DMS79 (cell line): ENCODE measurements around the gene XXYLT1.
A peak's percentile ranks its signal among the peaks of the same experiment; 100 is the strongest.
"Not testable (repeated sequence)": the region's sequence is repeated elsewhere in the genome, so short reads cannot be mapped to it uniquely, and the experiment has no call there.

Experiments used
- DNase-seq: peaks from one replicate; lab custom pipeline; 2025; lab: John Stamatoyannopoulos, UW

XXYLT1 gene

DNA sequence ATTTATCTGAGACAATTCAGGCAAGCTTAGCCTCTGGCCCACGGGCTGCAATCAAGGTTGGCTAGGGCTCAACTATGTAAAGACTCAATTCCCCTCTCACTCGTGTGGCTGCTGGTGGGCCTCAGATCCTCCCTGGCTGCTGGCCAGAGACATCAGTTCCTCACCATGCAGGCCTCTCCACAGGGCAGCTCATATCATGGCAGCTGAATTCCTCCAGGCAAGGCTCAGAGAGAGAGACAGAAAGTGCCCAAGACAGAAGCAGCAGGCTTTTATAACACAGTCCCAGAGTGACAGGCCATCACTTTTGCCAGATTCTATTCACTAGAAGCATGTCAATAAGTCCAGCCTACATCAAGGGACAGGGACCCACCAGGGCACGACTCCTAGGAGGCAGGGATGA, 63.2 kb downstream of the XXYLT1 start:
- no peak for DNase-seq

DNA sequence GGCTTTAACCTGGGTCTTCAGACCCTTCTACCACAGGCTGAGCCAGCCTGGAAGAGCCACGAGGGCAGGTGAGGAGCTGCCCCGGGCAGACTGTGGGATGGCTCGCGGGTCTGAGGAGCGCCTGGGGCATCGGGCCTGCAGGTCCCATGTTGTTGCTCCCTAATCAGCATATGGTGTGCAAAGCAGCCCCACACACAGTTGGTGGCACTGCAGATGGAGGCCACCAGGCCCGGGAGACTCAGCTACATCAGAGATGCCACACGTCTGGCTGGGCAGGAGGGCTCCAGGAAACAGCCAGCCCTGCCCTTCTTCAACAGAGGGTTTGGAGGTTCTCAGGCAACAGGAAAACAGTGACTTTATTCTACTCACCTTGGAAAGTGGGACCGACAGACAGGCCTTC, 63.9 kb downstream of the XXYLT1 start:
- DNase-seq: no peak

DNA sequence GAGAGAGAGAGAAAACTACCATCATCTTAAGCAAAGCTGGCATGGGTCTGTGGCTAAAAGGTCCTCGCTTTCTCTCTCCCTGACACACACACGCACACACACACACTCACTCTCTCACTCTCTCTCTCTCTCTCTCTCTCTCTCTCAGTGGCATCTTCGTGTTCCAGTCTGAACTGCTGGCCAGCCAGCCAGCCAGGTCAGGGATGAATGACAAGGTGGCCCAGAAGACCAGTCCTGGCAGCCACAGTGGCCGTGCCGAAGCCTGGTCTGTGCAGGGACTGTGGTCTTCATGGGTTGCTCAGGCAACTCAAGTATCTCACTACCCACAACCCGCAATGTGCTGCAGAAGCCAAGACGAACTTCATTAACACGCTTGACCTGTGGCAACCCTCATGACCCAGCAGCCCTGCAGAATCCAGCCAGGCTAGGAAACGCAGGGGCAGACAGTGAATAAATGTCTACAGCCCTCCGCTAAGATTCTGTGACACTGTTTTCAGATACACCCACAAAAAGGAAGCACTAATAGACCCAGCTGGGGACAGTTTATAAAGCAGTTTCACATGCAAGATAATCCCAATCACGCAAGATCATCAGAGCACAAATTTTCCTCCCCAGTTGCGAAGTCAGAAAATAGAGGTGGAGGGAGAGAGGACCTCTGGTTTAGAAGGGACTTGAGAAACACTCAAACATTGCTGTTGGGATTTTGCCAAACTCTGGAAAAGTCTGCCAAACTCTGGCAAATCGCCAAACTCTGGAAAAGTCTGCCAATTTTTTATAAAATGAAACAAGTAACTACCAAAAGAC, 66.4 kb downstream of the XXYLT1 start:
- DNase-seq: peak; percentile 90

DNA sequence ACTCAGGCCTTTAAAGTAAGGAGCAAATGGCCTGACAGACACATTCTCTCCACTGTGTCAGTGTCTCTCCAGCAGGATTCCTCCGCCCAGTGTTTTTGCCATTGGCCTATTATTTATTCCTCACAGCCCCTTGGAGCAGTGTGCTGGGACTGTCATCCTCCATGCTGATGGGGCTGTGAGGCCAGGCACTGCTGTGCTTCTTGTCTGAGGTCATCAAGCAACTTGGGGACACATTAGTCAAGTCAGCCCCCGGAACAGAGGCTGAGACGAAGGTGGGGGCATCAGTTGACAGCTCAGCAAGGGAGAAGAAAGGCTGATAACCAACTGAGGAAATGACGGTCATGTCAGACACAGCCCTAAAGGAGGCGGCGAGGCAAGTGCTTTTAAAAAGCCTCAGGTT, 67.4 kb downstream of the XXYLT1 start:
- no peak for DNase-seq

DNA sequence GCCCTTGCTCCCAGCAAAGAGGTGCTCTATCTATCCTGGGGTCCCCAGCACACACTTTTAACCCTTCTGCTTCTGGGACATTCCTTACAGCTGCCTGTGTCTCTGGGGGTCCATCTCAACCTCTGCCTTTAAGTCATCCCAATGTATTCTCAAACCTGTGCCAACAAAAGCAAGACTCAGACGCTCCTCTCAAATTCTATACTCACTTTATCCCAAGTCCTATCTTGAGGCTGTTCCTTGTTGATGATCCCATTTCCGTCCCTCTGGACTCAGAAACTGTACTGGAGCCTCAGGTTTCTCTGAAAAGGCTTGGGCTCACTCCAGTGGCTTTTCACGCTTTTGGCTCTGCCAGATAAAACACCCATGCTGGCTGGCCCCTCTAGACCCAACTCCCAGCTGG, 69.7 kb downstream of the XXYLT1 start:
- DNase-seq: no peak

DNA sequence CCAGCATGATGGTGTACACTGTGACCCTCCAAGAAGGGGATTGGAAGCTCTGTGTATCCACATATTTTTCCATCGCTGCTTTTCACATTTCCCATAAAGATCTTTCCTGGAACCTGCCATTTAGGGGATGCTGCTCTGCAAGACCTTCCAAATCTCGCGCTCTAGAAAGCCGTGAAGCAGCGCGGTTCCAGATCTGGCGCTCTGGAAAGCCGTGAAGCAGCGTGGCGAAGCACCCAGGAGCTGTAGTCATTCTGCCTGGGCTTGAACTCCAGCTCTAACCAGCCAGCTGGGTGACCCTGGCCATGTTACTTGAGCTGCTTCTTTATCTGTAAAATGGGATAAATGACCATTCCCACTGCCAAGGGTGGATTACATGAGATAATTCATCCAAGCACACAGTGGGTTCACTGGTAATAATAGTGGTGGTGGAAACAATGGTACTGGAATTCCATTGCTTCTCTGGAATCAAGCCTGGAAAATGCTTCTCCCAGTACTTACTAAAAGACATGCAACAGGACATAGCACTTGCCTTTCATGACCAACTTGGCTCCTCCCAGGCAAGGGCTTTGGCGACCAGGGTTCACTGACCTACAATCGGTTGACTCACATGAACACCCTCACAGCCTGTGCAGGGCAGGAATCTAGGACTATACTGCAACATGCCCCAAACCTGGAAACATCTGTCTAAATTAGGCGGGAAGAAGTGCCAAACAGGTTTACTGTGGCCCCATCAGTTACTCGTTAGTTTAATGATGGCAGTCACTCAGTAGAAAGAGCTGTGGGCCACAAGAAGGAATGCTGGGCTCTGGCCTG, 70.7 kb downstream of the XXYLT1 start:
- no peak for DNase-seq

DNA sequence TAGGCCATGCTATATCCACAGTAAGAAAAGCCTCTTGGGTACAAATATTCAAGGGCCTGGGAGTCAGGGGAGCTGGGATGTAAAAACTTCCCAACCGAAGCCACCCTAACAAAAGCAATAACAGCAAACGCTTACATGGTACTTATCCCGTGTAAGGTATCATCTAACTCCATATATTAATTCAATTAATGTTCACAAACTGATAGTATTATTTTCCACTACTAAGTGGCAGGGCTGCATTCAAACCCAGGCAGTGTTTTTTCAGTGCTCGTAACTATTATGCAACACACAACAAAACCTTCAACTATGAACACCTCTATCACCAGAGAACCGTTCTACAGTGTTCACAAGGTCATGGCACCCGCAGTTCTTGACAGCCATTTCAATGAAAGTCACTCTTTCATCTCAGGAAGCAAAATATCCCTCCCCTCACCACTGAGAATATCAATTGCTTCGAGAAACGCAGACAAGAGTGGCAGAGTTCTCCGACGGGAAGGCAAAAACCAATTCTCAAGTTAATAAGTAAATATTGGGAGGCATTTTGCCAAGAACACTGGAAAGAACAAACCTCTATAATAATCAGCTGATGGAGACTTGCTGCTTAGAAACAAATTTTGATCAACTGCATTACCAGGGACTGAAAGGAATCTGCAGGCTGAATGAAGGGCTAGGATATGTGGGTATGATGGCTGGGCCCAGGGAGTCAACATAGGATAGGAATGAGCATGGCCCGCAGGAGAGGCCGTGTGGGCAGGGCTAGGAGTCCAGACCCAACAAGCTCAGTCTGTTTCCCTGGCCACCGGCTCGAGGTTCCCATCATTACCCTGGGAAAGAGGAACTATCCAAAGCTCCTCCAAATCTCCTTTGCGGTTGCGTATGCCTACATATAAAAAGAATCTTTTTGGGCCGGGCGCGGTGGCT, 72.3 kb downstream of the XXYLT1 start:
- peak; percentile 20 for DNase-seq

DNA sequence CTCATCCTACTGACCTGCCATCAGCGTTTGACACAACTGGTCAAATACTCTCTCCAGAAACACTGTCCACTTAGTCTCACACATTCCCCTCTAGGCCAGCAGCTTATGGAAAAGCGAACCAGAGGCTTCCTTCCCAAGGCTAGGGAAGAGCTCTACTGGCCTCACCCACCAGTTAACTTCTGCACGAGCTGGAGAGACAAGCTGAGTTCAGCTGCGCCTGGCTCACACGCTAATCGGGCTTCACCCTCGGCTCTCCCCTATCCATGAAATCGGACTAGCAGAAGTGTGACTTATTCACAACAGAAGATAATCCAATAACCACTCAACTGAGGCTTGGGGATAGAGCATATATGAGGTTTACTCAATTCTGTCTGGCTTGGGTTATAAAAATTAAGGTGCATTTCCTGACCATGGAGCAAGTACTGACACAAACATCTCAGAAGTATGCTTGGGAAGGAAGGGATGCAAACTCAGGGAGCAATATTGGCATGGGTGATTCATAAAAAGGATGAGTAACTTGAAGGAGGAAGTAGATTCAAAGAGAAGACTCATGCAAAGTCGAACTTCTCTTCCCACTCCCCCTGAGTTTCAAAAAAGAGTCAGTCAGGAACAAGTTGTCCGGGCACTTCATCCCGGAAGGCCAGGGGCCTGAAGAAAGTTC, 73.1 kb downstream of the XXYLT1 start:
- DNase-seq: no peak

DNA sequence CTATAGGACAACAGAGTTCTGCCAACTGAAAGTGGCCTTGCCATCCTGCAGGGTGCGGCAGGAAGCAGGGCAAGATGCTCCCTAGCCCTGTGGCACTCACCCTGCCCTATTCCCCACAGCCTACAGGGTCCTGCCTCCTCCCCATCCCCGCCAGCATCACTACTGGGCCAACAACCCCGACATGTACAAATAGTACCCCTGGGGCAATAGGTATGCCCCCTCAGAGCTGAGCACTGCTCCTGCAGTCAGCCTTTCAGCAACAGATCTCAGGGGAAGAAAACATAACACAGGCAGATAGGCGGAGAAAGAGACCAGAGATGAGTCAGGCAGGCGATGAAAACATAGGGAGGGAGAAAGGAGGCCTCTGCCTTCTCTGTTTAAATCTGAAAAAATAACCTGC, 74.7 kb downstream of the XXYLT1 start:
- DNase-seq: no peak

DNA sequence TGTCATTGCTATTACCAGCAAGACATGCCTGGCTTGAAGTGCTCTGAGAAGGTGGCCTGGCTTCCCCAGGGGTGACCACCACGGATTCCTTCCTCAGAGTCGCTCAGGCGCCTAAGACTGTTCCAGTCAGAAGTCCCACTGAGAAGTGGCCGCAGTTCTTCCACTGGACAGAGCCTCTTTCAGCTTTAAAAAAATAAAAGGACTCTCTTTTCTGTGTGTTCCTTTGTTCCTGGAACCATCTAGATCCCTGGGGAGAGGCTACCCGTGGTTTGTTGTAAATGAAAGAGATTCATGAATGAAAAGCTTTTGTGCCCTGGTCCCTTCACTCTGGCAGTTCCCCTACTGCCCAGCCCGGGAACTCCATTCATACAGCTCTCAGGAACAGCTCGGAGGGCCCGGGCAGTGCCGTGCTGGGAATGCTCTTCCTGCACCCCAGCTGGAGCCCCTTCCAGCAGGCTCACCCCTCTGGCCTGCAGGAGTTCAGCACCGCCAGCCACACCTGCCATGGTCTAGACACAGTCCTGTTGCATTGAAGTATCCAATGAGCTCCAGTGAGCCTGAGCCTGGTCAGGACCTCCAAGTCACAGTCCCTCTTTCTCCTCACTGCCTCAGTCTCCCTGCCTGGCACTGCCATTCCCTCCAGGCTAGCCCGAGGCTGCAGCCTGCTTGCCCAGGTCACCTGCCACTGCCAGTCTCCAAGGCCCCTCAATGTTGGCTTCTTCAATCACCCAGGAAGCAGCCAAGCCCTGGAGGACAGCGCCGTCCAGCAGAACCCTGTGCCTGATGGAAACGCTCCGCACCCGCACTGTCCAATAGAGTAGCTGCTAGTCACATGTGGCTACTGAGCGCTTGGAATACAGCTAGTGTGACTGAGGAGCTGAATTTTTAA, 75.4 kb downstream of the XXYLT1 start:
- DNase-seq: peak; percentile 90

DNA sequence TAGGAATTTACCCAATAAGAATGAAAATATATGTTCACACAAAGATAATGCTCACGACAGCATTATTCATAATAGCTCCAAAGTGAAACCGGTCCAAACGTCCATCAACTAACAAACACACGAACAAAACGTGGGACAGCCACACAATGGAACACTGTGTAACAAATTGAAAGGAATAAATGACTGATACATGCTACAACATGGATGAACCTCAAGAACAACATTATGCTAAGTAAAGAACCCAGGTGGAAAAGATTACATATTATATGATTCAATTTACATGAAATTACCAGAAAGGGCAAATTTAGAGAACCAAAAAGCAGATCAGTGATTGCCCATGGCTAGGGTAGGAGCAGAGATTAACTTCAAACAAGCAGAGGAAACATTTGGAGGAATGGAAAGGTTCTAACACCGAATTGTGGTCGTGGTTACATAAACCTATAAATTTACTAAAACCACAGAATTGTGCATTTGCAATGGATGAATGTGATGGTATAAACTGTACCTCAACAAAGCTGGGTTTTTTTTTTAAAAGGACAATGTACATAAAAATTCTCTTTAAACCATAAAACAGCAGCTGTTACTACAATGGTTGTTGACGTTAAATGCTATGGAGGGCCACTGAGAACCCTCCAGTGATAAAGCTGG, 76.3 kb downstream of the XXYLT1 start:
- no peak for DNase-seq

DNA sequence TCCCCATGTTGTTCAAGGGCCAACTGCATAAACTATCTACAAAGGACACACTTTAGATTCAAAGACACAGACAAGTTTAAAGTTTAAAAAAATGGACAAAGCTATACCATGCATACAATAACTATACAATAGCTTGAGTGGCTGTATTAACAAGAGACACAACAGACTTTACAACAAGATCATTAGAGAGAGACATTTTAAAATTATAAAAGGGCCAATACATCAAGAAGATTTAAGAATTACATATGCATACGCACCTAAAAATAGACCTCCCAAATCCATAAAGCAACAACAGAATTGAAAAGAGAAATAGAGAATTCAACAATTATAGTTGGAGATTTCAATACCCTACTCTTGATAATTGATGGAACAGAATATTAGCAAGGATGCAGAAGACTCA, 79.4 kb downstream of the XXYLT1 start:
- no peak for DNase-seq

DNA sequence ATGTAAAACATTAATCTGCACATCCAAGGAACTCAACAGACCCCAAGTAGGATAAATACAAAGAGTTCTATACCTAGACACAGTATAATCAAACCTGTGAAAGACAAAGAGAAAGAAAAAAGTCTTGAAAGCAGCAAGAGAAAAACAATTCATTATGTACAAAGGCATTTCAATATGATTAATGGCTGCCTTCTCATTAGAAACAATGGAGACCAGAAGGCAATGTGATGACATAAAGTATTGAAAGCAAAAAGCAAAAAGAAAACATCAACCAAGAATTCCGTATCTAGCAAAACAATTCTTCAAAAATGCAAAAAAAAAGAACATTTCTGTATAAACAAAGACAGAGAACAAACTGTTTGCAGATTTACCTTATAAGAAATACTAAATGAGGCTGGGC, 81.1 kb downstream of the XXYLT1 start:
- no peak for DNase-seq

DNA sequence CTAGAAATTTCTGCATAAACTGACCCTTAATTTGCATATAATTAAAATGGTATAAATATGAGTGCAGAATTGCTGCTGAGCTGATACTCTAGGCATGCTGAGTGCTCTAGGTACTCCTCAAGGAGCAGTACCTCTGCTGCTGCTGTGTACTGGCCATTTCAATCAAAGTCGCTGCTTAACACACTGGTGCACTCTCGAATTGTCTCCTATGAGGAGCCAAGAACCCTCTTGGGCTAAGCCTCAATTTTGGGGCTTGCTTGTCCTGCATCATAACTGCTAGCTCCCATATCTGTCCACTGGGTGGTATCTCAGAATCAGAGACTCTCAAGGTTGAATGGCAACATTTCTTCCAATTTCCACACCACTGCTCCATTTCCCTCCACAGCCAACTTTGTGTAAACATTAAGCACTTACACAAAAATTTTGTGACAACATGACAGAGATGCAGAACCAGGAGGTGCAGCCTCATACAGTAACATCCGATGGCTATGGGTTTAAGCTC, 82.5 kb downstream of the XXYLT1 start:
- DNase-seq: no peak

DNA sequence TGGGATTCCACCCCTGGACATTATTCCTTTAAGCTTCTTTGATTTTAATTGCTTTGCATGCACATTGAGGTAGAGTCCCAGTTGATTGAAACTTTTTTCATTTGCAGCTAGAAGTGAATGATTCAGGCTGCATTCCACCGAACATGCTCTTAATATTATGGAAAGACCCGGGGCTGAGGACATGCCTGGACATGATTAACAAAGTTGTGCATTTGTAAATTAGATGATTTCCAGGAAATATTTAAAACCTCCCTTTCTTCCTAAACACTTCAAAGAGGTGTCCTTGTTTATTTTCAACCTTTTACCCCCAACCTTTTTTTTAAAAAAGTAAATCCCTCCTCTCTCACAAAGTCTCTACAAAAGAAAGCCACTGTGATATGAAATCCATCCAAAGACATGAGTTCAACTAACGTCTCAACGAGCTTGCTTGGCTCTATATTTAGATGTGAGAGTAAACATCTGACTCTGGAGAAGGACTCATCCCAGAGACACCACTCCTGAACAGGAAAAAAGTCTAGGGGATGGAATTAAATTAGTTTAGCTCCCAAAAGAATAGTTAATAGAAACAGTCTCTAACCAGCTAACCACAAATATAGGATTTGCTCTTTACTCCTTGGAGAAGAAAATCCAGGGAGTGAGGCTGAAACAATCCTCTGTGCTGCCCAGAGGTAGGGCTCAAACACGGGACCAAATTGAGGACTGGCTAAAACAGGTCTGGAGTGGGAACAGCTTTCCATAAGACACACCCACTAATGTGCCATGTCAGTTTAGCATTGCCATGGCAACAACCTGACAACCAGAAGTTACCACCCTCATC, 83.1 kb downstream of the XXYLT1 start:
- DNase-seq: no peak

DNA sequence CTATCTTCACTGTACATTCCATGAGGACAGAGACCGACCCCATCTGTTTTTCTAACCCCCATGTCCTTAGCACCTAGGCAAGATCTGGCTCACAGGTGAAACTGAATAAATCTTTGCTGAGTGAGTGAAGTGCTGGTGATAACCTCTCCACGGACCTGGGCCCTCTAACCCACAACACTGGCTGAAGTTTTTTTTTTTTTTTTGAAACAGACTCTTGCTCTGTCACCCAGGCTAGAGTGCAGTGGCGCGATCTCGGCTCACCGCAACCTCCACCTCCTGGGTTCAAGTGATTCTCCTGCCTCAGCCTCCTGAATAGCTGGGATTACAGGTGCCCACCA, 84.3 kb downstream of the XXYLT1 start:
- not testable (repeated sequence) for DNase-seq

DNA sequence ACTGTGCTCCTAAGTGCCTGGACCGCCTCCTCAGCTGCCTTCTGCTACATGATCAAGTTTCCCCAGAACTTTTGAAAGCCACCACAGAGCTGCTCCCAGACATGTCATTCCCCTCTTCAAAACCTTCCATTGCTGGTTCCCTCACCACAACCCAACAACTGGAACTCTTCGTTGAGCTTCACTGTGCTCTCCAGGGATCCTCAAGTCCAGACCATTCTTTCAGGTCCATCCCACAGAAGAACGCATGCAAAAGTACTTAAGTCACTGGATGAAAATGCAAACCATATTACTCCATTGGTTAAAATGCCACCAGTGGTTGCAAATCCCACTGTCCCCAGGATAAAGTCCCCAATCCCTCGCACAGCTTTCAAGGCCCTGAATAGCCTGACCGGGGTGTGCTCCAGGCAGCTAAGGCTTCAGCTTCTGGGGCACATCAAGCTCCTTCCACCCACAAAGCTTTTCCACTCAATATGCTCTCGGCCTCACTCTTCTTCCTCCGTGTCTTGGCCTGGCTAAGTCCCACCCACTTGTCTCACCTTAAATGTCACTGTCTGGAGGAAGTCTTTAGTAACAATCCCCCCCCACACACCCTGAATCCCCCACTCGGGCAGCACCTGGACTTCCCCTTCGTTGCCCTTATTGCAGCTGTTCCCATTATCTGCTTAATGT, 84.8 kb downstream of the XXYLT1 start:
- no peak for DNase-seq

DNA sequence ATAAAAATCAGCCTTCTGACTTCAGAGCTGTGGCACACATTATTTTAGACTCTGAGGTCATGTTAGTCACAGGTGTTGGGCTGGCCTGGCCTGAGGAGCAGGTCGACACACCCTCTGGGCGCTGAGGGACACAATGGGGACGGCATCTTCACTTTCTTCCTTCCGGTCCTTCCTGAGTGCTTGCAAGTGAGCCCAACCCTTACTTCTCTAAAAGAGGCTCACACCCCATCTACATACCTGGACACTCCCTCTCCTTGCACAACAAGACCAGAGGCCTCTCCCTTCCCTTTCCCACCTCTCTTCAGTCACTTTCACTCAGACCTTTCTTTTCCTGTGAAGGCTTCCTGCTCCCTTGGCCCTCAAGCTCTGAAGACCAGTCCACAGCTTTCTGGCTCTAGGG, 85.4 kb downstream of the XXYLT1 start:
- DNase-seq: no peak
